Activated B cell treated with CpG ODN at 0.5 μM for 24 hours (primary cell): ENCODE measurements around the gene NRDC. TPM values are rescaled to one million over a fixed set of nuclear protein-coding genes. Genes with fewer than 3 reads are reported as not detected.
"Not testable (repeated sequence)": the region's sequence is repeated elsewhere in the genome, so short reads cannot be mapped to it uniquely, and the experiment has no call there.

ENCODE experiments used
- ATAC-seq: fragments of 200-7000 bp; cut with Tn5 transposase; one replicate; pipeline ENCODE4 v1.10.0; 2021; ENCODE audit warnings: low read depth, mild to moderate bottlenecking, moderate library complexity
- CTCF ChIA-PET: fragments of 350-600 bp; sonication (Branson Sonifier 250); formaldehyde crosslinking; loops from one replicate; lab custom pipeline; 2021; ENCODE audit warnings: antibody characterized with exemption; lab: Charles Lee
- POLR2A ChIA-PET: fragments of 350-600 bp; sonication (Branson Sonifier 250); formaldehyde crosslinking; loops from one replicate; lab custom pipeline; 2021; ENCODE audit warnings: antibody characterized with exemption; lab: Charles Lee
- DNase-seq: peaks from one replicate; pipeline ENCODE4 v3.0.0; 2022
- H3K27ac Mint-ChIP-seq: one replicate; pipeline ENCODE4 v1.8.0; 2020; ENCODE audit warnings: mixed read lengths
- H3K27me3 Mint-ChIP-seq: one replicate; pipeline ENCODE4 v1.8.0; 2021; ENCODE audit warnings: mixed read lengths
- H3K36me3 Mint-ChIP-seq: one replicate; pipeline ENCODE4 v1.8.0; 2021; ENCODE audit warnings: low read depth, mixed read lengths
- H3K4me1 Mint-ChIP-seq: one replicate; pipeline ENCODE4 v1.8.0; 2021; ENCODE audit warnings: mixed read lengths
- H3K4me3 Mint-ChIP-seq: one replicate; pipeline ENCODE4 v1.8.0; 2020; ENCODE audit warnings: mild to moderate bottlenecking, mixed read lengths
- H3K9me3 Mint-ChIP-seq: one replicate; pipeline ENCODE4 v1.8.0; 2020; ENCODE audit warnings: mixed read lengths
- CTCF ChIP-seq: fragments of 200-600 bp; IDR thresholded peaks from one replicate; pipeline ENCODE4 v1.8.0; 2022; ENCODE audit warnings: antibody characterized with exemption, mild to moderate bottlenecking
- intact Hi-C: fragments of 100-400 bp; cut with micrococcal nuclease; formaldehyde crosslinking; loops from one replicate; pipeline ENCODE4 v1.15.1; 2024
- total RNA-seq: library from RNA; stranded (reverse); gene quantifications from 2 replicates; pipeline ENCODE4 v1.2.3, GENCODE V29; 2022

Gene NRDC
- total RNA-seq, 1 donor from 2014 or later, result 162 TPM

- TF ChIP-seq CTCF, result no peak
- no peaks in the 10 kb centered on the region for H3K27me3 Mint-ChIP-seq
- H3K4me1 Mint-ChIP-seq, result peaks cover 27% of the 10 kb centered on the region
- ATAC-seq, result no peak
- H3K9me3 Mint-ChIP-seq, result no peaks in the 10 kb centered on the region
- intact Hi-C loops, result loop anchor here (1.0 to 10.0 kb wide), 11 partner anchors 15 to 1959 kb away; partner anchors contain the start of genes BTF3L4, EPS15, FAF1 and NDC1
- ChIA-PET POLR2A (interaction anchor here (0.6 to 3.1 kb wide), 4 partner anchors 15 to 909 kb away, joined by 3 to 24 read pairs (median 4); partner anchors contain the start of gene CDKN2C), CTCF (no interaction called here)
- no peak for DNase-seq
- no peak overlapping the region for H3K4me3 Mint-ChIP-seq
- H3K27ac Mint-ChIP-seq, result no peak overlapping the region
- peaks cover 9% of the 10 kb centered on the region for H3K36me3 Mint-ChIP-seq
Measured at GRCh38 chr1:51878308-51878615, 265 bp downstream of the NRDC start.

GRCh38 chr1:51877434-51878307 is 856 bp downstream of the NRDC start:
- DNase-seq (no peak), ATAC-seq (no peak)
- Mint-ChIP-seq H3K27ac (no peak overlapping the region), H3K36me3 (peaks cover 12% of the 10 kb centered on the region), H3K9me3 (no peaks in the 10 kb centered on the region), H3K27me3 (no peaks in the 10 kb centered on the region), H3K4me3 (no peak overlapping the region), H3K4me1 (peaks cover 27% of the 10 kb centered on the region)
- ChIA-PET CTCF (no interaction called here), POLR2A (interaction anchor here (0.6 to 3.1 kb wide), 4 partner anchors 15 to 908 kb away, joined by 3 to 24 read pairs (median 4); partner anchors contain the start of gene CDKN2C)
- TF ChIP-seq CTCF, result no peak
- intact Hi-C loops, result loop anchor here (1.0 to 10.0 kb wide), 11 partner anchors 14 to 1960 kb away; partner anchors contain the start of genes BTF3L4, EPS15, FAF1 and NDC1

- ATAC-seq (no peak), DNase-seq (no peak)
- ChIA-PET CTCF (interaction anchor here (1.5 kb wide), 1 partner anchor 8 kb away, joined by 3 read pairs; no protein-coding TSS in a partner anchor), POLR2A (no interaction called here)
- no peak overlapping the region for H3K27ac Mint-ChIP-seq
- no peak overlapping the region for H3K4me3 Mint-ChIP-seq
- no peaks in the 10 kb centered on the region for H3K9me3 Mint-ChIP-seq
- peaks cover 20% of the 10 kb centered on the region for H3K36me3 Mint-ChIP-seq
- H3K4me1 Mint-ChIP-seq, result peaks cover 42% of the 10 kb centered on the region
- H3K27me3 Mint-ChIP-seq, result no peaks in the 10 kb centered on the region
- intact Hi-C loops, result loop anchor here (5.0 to 10.0 kb wide), 5 partner anchors 59 to 1961 kb away; partner anchors contain the start of genes NDC1 and RNF11
- TF ChIP-seq CTCF, result no peak
Measured at GRCh38 chr1:51875836-51876235, 2.7 kb downstream of the NRDC start.

GRCh38 chr1:51875291-51875772 is 3.2 kb downstream of the NRDC start:
- no peak for DNase-seq
- Mint-ChIP-seq H3K27ac (no peak overlapping the region), H3K36me3 (peaks cover 21% of the 10 kb centered on the region), H3K4me1 (peaks cover 46% of the 10 kb centered on the region), H3K9me3 (no peaks in the 10 kb centered on the region), H3K27me3 (no peaks in the 10 kb centered on the region), H3K4me3 (no peak overlapping the region)
- no peak for TF ChIP-seq CTCF
- POLR2A ChIA-PET, result interaction anchor here (0.6 kb wide), 1 partner anchor 12 kb away, joined by 3 read pairs; no protein-coding TSS in a partner anchor
- intact Hi-C loops, result loop anchor here (5.0 to 10.0 kb wide), 5 partner anchors 58 to 1962 kb away; partner anchors contain the start of genes NDC1 and RNF11
- CTCF ChIA-PET, result interaction anchor here (1.5 kb wide), 1 partner anchor 8 kb away, joined by 3 read pairs; no protein-coding TSS in a partner anchor
- ATAC-seq, result no peak

- ATAC-seq, DNase-seq, H3K27ac Mint-ChIP-seq, H3K27me3 Mint-ChIP-seq, H3K4me3 Mint-ChIP-seq, POLR2A ChIA-PET, CTCF ChIA-PET, H3K9me3 Mint-ChIP-seq: not testable (repeated sequence)
- Mint-ChIP-seq H3K4me1 (peaks cover 51% of the 10 kb centered on the region), H3K36me3 (peaks cover 21% of the 10 kb centered on the region)
- intact Hi-C loops, result loop anchor here (10.0 kb wide), 1 partner anchor 1142 kb away; no protein-coding TSS in a partner anchor
Measured at GRCh38 chr1:51873270-51873669, 5.3 kb downstream of the NRDC start.
